Esophagus muscularis mucosa (tissue), 4 donors: ENCODE results near the gene HSPB8. TPM values are rescaled to one million over a fixed set of nuclear protein-coding genes. Genes with fewer than 3 reads are reported as not detected.

Source experiments
- DNase-seq: peaks from one replicate; pipeline ENCODE4 v3.0.0-alpha.2; 2017; ENCODE audit errors: extremely low spot score
- H3K27ac ChIP-seq, 4 donors: fragments of 200-600 bp; sonication (generic); replicated peaks in 1 of 4; 1 replicate in 3 of 4; 2 replicates in 1 of 4; pipeline ENCODE4 v1.5.1; 2016 to 2019; ENCODE audit warnings: mild to moderate bottlenecking in 1 of 4
- H3K27me3 ChIP-seq, 4 donors: fragments of 200-600 bp; sonication (generic); one replicate each; pipeline versions ENCODE4 v1.5.1 to v1.6.0; 2016 to 2019
- H3K36me3 ChIP-seq, 4 donors: fragments of 200-600 bp; sonication (generic); one replicate each; pipeline ENCODE4 v1.5.1; 2016 to 2019
- H3K4me1 ChIP-seq, 4 donors: fragments of 200-600 bp; sonication (generic); one replicate each; pipeline ENCODE4 v1.5.1; 2016 to 2019
- H3K4me3 ChIP-seq, 4 donors: fragments of 200-600 bp; sonication (generic); 1 replicate in 2 of 4; 2 replicates in 2 of 4; pipeline ENCODE4 v1.5.1; 2016 to 2019; ENCODE audit warnings: mild to moderate bottlenecking in 4 of 4, moderate library complexity in 1 of 4
- H3K9me3 ChIP-seq, 4 donors: fragments of 200-600 bp; sonication (generic); 1 replicate in 3 of 4; 2 replicates in 1 of 4; pipeline ENCODE4 v1.5.1; 2016 to 2019
- EP300 ChIP-seq: sonication (generic); formaldehyde crosslinking; IDR thresholded peaks from one replicate; pipeline ENCODE4 v1.6.1; 2017; ENCODE audit warnings: antibody characterized with exemption
- POLR2A ChIP-seq: fragments of 450-650 bp; IDR thresholded peaks from one replicate; pipeline ENCODE4 v1.6.1; 2017; ENCODE audit warnings: antibody characterized with exemption, moderate library complexity, mild to moderate bottlenecking, low read depth
- POLR2AphosphoS5 ChIP-seq, 2 donors: sonication (generic); formaldehyde crosslinking; IDR thresholded peaks; one replicate each; pipeline ENCODE4 v1.6.1; 2017; ENCODE audit warnings: antibody characterized with exemption in 2 of 2
- WGBS: methylation state at CpG from one replicate; pipeline ENCODE4 v1.1.5; 2018; 5-methylcytosine and 5-hydroxymethylcytosine counted together
- intact Hi-C: fragments of 100-400 bp; cut with DNase I; formaldehyde crosslinking; loops from one replicate; pipeline ENCODE4 v1.15.1; 2023
- total RNA-seq, 4 donors: library from RNA; depleted of rRNA; stranded (reverse); fragments of >200 nt; gene quantifications; one replicate each; pipeline versions ENCODE4 v1.1.0 to v1.2.1, GENCODE V29; 2016
- TF ChIP-seq, protein P1 (sequence below), 3 experiments: fragments of 200-600 bp in 2 of 3; fragments of 450-650 bp in 1 of 3; sonication (generic) in 2 of 3; IDR thresholded peaks; one replicate each; pipeline ENCODE4 v1.5.1; 2017 to 2019; ENCODE audit warnings: antibody characterized with exemption in 3 of 3, mild to moderate bottlenecking in 2 of 3, moderate library complexity in 1 of 3

The HSPB8 gene
- total RNA-seq, 4 donors from 2014 or later: 416 to 573 (median 443) TPM

DNA sequence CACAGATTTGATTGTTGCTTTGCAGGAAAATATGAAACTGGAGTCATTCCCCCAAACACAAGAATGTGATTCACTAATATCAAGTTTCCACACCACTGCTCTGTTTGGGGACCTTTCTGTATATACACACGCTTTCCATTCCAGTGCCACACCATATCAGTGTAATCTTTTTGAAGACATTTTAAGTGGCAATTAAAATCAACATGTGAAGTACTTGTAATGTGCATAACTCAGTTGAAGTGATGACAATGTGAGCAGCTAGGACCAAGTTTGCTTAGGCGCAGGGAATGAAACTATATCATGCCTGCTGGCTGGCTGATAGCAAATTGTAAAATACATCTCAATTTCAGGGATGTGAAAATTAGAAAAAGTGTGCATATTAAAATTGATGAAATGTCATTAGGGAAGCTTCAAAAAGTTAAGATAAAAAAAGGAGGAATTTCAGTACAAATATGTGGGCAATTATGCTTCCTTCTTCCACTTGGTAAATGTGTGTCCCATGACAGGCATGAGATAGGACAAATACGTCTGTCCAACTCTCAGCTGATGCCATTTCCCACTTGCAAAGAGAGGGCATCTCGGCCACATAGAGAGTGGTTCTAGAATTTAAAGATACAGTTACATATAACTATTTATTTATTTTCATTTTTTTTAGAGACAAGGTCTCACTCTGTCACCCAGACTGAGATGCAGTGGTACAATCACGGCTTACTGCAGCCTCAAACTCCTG, 43.7 kb downstream of the HSPB8 start:
- no peaks in the 10 kb centered on the region for H3K27me3 ChIP-seq
- H3K4me3 ChIP-seq: no peak overlapping the region
- intact Hi-C loops: no loop called here
- H3K27ac ChIP-seq: no peak overlapping the region
- DNase-seq: no peak
- no peaks in the 10 kb centered on the region for H3K9me3 ChIP-seq
- H3K36me3 ChIP-seq: no peaks in the 10 kb centered on the region
- WGBS: 88% methylated on average over 5 of the region's 5 CpGs
- TF ChIP-seq POLR2A: no peak
- no peak for TF ChIP-seq POLR2AphosphoS5 (IDR thresholded peaks at IDR 0.05)
- TF ChIP-seq EP300: no peak
- TF ChIP-seq, protein P1, sequence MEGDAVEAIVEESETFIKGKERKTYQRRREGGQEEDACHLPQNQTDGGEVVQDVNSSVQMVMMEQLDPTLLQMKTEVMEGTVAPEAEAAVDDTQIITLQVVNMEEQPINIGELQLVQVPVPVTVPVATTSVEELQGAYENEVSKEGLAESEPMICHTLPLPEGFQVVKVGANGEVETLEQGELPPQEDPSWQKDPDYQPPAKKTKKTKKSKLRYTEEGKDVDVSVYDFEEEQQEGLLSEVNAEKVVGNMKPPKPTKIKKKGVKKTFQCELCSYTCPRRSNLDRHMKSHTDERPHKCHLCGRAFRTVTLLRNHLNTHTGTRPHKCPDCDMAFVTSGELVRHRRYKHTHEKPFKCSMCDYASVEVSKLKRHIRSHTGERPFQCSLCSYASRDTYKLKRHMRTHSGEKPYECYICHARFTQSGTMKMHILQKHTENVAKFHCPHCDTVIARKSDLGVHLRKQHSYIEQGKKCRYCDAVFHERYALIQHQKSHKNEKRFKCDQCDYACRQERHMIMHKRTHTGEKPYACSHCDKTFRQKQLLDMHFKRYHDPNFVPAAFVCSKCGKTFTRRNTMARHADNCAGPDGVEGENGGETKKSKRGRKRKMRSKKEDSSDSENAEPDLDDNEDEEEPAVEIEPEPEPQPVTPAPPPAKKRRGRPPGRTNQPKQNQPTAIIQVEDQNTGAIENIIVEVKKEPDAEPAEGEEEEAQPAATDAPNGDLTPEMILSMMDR (IDR thresholded peaks at IDR 0.05): no peak
- no peaks in the 10 kb centered on the region for H3K4me1 ChIP-seq

DNA sequence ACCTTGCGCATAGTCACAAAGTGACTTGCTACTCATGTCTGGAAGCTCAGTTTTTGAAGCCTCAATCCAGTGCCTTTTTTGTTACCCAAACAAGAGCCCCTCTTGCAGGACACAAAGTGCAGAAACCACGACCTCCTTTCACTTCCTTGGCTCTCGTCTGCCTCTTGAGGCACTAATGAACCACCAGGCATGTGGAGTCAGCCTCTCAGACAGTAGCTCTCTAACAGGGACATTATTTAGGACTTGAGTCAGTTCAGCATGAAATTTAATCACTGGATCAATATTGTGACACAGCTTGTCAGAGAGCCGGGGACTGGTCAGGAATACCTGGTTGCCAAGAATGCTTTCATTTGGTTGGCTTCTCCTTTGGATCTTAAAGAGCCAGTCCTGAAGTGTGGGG, 46.7 kb downstream of the HSPB8 start:
- no peak for DNase-seq
- no peak overlapping the region for H3K27ac ChIP-seq
- H3K9me3 ChIP-seq: no peaks in the 10 kb centered on the region
- H3K4me1 ChIP-seq: peaks cover 0 to 7% (median 0%) of the 10 kb centered on the region in 4 donors
- intact Hi-C loops: no loop called here
- TF ChIP-seq, protein P1 (IDR thresholded peaks at IDR 0.05): no peak
- no peak for TF ChIP-seq EP300
- TF ChIP-seq POLR2A: no peak
- TF ChIP-seq POLR2AphosphoS5 (IDR thresholded peaks at IDR 0.05): no peak
- no peaks in the 10 kb centered on the region for H3K36me3 ChIP-seq
- H3K27me3 ChIP-seq: no peaks in the 10 kb centered on the region
- H3K4me3 ChIP-seq: no peak overlapping the region
- WGBS: 60% methylated on average over 4 of the region's 4 CpGs

DNA sequence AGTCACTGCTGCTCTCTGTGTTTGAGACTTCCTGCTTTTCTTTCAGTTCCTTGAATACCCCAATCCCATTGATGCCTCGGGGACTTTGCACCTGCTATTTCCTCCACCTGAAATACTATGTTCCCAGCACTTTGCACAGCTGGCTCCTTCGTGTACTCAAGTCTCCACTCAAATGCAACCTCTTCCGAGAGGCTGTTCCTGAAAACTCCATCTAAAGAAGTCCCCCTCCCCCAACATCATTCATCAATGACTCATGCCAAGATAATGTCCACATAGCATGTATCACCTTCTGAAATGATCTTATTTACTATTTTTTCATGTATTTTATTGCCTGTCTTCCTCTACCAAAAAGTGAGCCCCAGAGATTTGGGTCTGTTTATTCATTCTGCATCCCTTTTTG, 48.6 kb downstream of the HSPB8 start:
- intact Hi-C loops: no loop called here

DNA sequence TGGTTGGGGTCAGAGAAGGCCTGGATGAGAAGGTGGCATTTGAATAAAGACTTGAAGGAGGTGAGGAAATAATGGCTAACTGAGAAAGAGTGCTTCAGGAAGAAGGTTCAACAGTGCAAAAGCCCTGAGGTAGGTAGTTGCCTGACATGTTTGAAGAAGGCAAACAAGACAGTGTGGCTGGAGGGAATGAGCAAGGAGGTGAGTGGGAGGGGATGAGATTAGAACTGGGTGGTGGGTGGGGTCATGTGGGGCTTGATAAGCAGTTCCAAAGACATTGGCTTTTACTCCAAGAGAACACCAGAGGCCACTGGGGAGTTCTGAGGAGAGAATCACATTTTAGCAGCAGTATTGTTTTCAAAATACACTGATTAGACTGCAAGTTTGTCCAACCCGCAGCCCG, 50.5 kb downstream of the HSPB8 start:
- DNase-seq: no peak
- H3K4me1 ChIP-seq: peaks cover 0 to 7% (median 0%) of the 10 kb centered on the region in 4 donors
- H3K27ac ChIP-seq: no peak overlapping the region
- H3K27me3 ChIP-seq: no peaks in the 10 kb centered on the region
- H3K36me3 ChIP-seq: no peaks in the 10 kb centered on the region
- no peak overlapping the region for H3K4me3 ChIP-seq
- 93% methylated on average over 2 of the region's 2 CpGs for WGBS
- TF ChIP-seq EP300 (no peak), POLR2A (no peak), POLR2AphosphoS5 (IDR thresholded peaks at IDR 0.05) (no peak)
- TF ChIP-seq, protein P1 (IDR thresholded peaks at IDR 0.05): no peak
- intact Hi-C loops: no loop called here
- no peaks in the 10 kb centered on the region for H3K9me3 ChIP-seq

More for the DNA sequence above, 48.6 kb downstream of the HSPB8 start:
- WGBS: 63% methylated on average over 3 of the region's 3 CpGs
- H3K4me3 ChIP-seq: no peak overlapping the region
- no peak for DNase-seq
- H3K9me3 ChIP-seq: no peaks in the 10 kb centered on the region
- H3K4me1 ChIP-seq: peaks cover 0 to 7% (median 0%) of the 10 kb centered on the region in 4 donors
- no peaks in the 10 kb centered on the region for H3K27me3 ChIP-seq
- H3K27ac ChIP-seq: no peak overlapping the region
- H3K36me3 ChIP-seq: no peaks in the 10 kb centered on the region
- TF ChIP-seq, protein P1 (IDR thresholded peaks at IDR 0.05): no peak
- TF ChIP-seq POLR2AphosphoS5 (IDR thresholded peaks at IDR 0.05): no peak
- TF ChIP-seq EP300: no peak
- TF ChIP-seq POLR2A: no peak
